WTC11 (cell line): Measurements from ENCODE around the gene LOXL1. TPM values are rescaled to one million over a fixed set of nuclear protein-coding genes. Genes with fewer than 3 reads are reported as not detected.
A peak's percentile ranks its signal among the peaks of the same experiment; 100 is the strongest.

Source experiments
- CREB1 ChIP-seq: sonication (generic); formaldehyde crosslinking; IDR thresholded peaks from 2 replicates; pipeline ENCODE4 v1.8.0; 2023; ENCODE audit warnings: mild to moderate bottlenecking, missing genetic modification reagents
- CREM ChIP-seq: sonication (generic); formaldehyde crosslinking; IDR thresholded peaks from 2 replicates; pipeline ENCODE4 v1.8.1; 2022; ENCODE audit warnings: mild to moderate bottlenecking, missing genetic modification reagents, moderate library complexity
- E2F4 ChIP-seq: sonication (generic); formaldehyde crosslinking; IDR thresholded peaks from 2 replicates; pipeline ENCODE4 v1.8.1; 2022; ENCODE audit warnings: low read depth, mild to moderate bottlenecking, moderate library complexity, missing genetic modification reagents, borderline replicate concordance
- ELF4 ChIP-seq: sonication (generic); formaldehyde crosslinking; IDR thresholded peaks from 2 replicates; pipeline ENCODE4 v1.8.1; 2022; ENCODE audit warnings: low read depth, mild to moderate bottlenecking, moderate library complexity, missing genetic modification reagents
- EMX1 ChIP-seq: fragments of 250-450 bp; sonication (Bioruptor Pico); IDR thresholded peaks from 2 replicates; pipeline ENCODE4 v1.8.0; 2021; ENCODE audit warnings: mild to moderate bottlenecking
- ESRRA ChIP-seq: sonication (generic); formaldehyde crosslinking; IDR thresholded peaks from 2 replicates; pipeline ENCODE4 v1.8.1; 2022; ENCODE audit warnings: mild to moderate bottlenecking, missing genetic modification reagents, borderline replicate concordance
- ETV6 ChIP-seq: sonication (generic); formaldehyde crosslinking; IDR thresholded peaks from 2 replicates; pipeline ENCODE4 v1.8.1; 2022; ENCODE audit warnings: mild to moderate bottlenecking, missing genetic modification reagents
- FOXK1 ChIP-seq: sonication (generic); formaldehyde crosslinking; IDR thresholded peaks from 2 replicates; pipeline ENCODE4 v1.8.0; 2022; ENCODE audit warnings: mild to moderate bottlenecking, moderate library complexity, missing genetic modification reagents
- GABPB1 ChIP-seq: sonication (generic); formaldehyde crosslinking; IDR thresholded peaks from 2 replicates; pipeline ENCODE4 v1.8.1; 2023; ENCODE audit warnings: mild to moderate bottlenecking, missing genetic modification reagents
- GTF2I ChIP-seq: fragments of 250-450 bp; sonication (Bioruptor Pico); conservative IDR thresholded peaks from 2 replicates; pipeline ENCODE4 v1.4.0; 2021; ENCODE audit warnings: mild to moderate bottlenecking
- IRF1 ChIP-seq: sonication (generic); formaldehyde crosslinking; IDR thresholded peaks from 2 replicates; pipeline ENCODE4 v1.8.0; 2023; ENCODE audit warnings: missing genetic modification reagents
- IRF2 ChIP-seq: sonication (generic); formaldehyde crosslinking; IDR thresholded peaks from 2 replicates; pipeline ENCODE4 v1.8.0; 2022; ENCODE audit warnings: low read depth, missing genetic modification reagents, borderline replicate concordance
- NFYB ChIP-seq: sonication (generic); formaldehyde crosslinking; conservative IDR thresholded peaks from 2 replicates; pipeline ENCODE4 v1.8.0; 2022; ENCODE audit warnings: low read depth, missing genetic modification reagents
- NR1H2 ChIP-seq: sonication (generic); formaldehyde crosslinking; IDR thresholded peaks from 2 replicates; pipeline ENCODE4 v1.9.0; 2021; ENCODE audit warnings: mild to moderate bottlenecking, moderate library complexity, missing genetic modification reagents
- NR2C2 ChIP-seq: sonication (generic); formaldehyde crosslinking; IDR thresholded peaks from 2 replicates; pipeline ENCODE4 v1.8.0; 2022; ENCODE audit warnings: mild to moderate bottlenecking, missing genetic modification reagents
- RELA ChIP-seq: sonication (generic); formaldehyde crosslinking; IDR thresholded peaks from 2 replicates; pipeline ENCODE4 v1.8.1; 2022; ENCODE audit warnings: missing genetic modification reagents, mild to moderate bottlenecking, borderline replicate concordance
- RORB ChIP-seq: fragments of 250-450 bp; sonication (Bioruptor Pico); IDR thresholded peaks from 2 replicates; pipeline ENCODE4 v1.9.0; 2021; ENCODE audit warnings: mild to moderate bottlenecking
- SMAD4 ChIP-seq: sonication (generic); formaldehyde crosslinking; IDR thresholded peaks from 2 replicates; pipeline ENCODE4 v1.8.0; 2022; ENCODE audit warnings: mild to moderate bottlenecking, missing genetic modification reagents
- TCF7 ChIP-seq: sonication (generic); formaldehyde crosslinking; IDR thresholded peaks from 2 replicates; pipeline ENCODE4 v1.8.0; 2022; ENCODE audit warnings: mild to moderate bottlenecking, low read depth, missing genetic modification reagents, moderate library complexity
- TP53 ChIP-seq: sonication (generic); formaldehyde crosslinking; IDR thresholded peaks from 2 replicates; pipeline ENCODE4 v1.8.1; 2023; ENCODE audit warnings: mild to moderate bottlenecking, missing genetic modification reagents
- ZNF219 ChIP-seq: sonication (generic); formaldehyde crosslinking; IDR thresholded peaks from 2 replicates; pipeline ENCODE4 v1.8.0; 2023; ENCODE audit warnings: missing genetic modification reagents, mild to moderate bottlenecking, borderline replicate concordance
- ZNF263 ChIP-seq: sonication (generic); formaldehyde crosslinking; IDR thresholded peaks from 2 replicates; pipeline ENCODE4 v1.8.1; 2022; ENCODE audit warnings: low read depth, mild to moderate bottlenecking, moderate library complexity, missing genetic modification reagents
- ZNF396 ChIP-seq: fragments of 250-450 bp; sonication (Bioruptor Pico); IDR thresholded peaks from 2 replicates; pipeline ENCODE4 v1.8.0; 2021; ENCODE audit warnings: mild to moderate bottlenecking, moderate library complexity, borderline replicate concordance
- ZNF416 ChIP-seq: fragments of 250-450 bp; sonication (Bioruptor Pico); IDR thresholded peaks from 2 replicates; pipeline ENCODE4 v1.9.0; 2021; ENCODE audit warnings: mild to moderate bottlenecking, inconsistent platforms
- ZNF423 ChIP-seq: fragments of 250-450 bp; sonication (Bioruptor Pico); IDR thresholded peaks from 2 replicates; pipeline ENCODE4 v2.1.2; 2022; ENCODE audit warnings: mild to moderate bottlenecking, moderate library complexity
- ZNF425 ChIP-seq: fragments of 250-450 bp; sonication (Bioruptor Pico); conservative IDR thresholded peaks from 2 replicates; pipeline ENCODE4 v1.9.0; 2021; ENCODE audit warnings: mild to moderate bottlenecking
- total RNA-seq: library from RNA; stranded (reverse); gene quantifications from 3 replicates; pipeline ENCODE4 v1.2.3, GENCODE V29; 2021
- TF ChIP-seq, protein P1 (sequence below): fragments of 250-450 bp; sonication (Bioruptor Pico); IDR thresholded peaks from 2 replicates; pipeline ENCODE4 v1.9.0; 2021; ENCODE audit warnings: moderate library complexity, mild to moderate bottlenecking, inconsistent platforms, borderline replicate concordance
- TF ChIP-seq, protein P2 (sequence below): sonication (generic); formaldehyde crosslinking; conservative IDR thresholded peaks from 2 replicates; pipeline ENCODE4 v1.8.1; 2022; ENCODE audit warnings: mild to moderate bottlenecking, missing genetic modification reagents
- TF ChIP-seq, protein P3 (sequence below): fragments of 250-450 bp; sonication (Bioruptor Pico); IDR thresholded peaks from 2 replicates; pipeline ENCODE4 v2.1.2; 2022; ENCODE audit warnings: mild to moderate bottlenecking, moderate library complexity
- TF ChIP-seq, protein P4 (sequence below): sonication (generic); formaldehyde crosslinking; IDR thresholded peaks from 2 replicates; pipeline ENCODE4 v1.8.1; 2023; ENCODE audit warnings: mild to moderate bottlenecking, missing genetic modification reagents, moderate library complexity
- TF ChIP-seq, protein P5 (sequence below): sonication (generic); formaldehyde crosslinking; IDR thresholded peaks from 2 replicates; pipeline ENCODE4 v1.8.1; 2022; ENCODE audit warnings: low read depth, missing genetic modification reagents, borderline replicate concordance

Gene LOXL1
- total RNA-seq, 1 experiment from 2014 or later, result 10.6 TPM

DNA sequence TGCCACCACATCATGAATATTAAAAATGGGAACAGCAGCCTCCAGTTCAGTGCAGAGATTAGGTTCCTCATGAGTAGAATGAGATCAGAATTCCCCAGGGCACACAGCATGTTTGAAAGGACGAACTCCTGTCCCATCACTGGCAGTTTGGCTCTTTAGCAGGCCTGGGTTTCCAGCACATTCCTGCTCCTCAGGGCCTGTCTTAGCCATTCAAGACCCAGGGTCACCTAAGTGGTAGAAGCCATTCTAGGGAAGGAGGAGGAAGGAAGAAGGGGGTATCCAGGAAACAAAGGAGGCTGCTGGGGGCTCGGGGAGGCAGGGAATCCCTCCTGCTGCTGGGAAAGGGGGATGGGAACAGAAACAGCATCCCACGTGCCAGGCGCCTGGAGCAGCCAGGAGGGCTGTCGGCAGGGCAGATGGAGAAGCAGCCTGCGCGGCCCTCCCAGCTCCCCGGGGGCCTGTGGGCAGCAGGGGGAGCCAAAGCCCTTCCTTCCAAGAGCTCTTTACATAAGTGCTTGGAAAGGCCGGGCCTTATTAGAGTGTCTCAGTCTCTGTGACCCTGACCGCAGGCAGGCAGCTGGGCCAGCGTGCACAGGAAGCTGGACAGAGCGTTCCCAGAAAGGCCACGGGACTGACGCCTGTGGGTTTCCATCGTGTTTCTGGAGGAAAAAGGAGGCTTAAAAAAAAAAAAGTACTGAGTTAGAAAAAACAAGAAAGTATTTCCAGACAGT is 24.7 kb downstream of the LOXL1 start (continued):
- TF ChIP-seq, protein P1, sequence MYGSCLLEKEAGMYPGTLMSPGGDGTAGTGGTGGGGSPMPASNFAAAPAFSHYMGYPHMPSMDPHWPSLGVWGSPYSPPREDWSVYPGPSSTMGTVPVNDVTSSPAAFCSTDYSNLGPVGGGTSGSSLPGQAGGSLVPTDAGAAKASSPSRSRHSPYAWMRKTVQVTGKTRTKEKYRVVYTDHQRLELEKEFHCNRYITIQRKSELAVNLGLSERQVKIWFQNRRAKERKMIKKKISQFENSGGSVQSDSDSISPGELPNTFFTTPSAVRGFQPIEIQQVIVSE, result no peak
- TF ChIP-seq EMX1 (CRISPR knock-in tag) (no peak), ZNF219 (CRISPR knock-in tag) (no peak), TP53 (CRISPR knock-in tag) (no peak), NFYB (CRISPR knock-in tag) (no peak), CREB1 (CRISPR knock-in tag) (no peak), RELA (no peak), TCF7 (CRISPR knock-in tag) (no peak), SMAD4 (CRISPR knock-in tag) (no peak), ETV6 (CRISPR knock-in tag) (peak; percentile 91), ZNF396 (CRISPR knock-in tag) (no peak), IRF1 (CRISPR knock-in tag) (0 out of 2 replicates have a peak, but pooled peaks have one; percentile 37), FOXK1 (CRISPR knock-in tag) (peak; percentile 40; the same call in 1 of the 2 replicates), GTF2I (CRISPR knock-in tag) (no peak), RORB (CRISPR knock-in tag) (no peak), IRF2 (CRISPR knock-in tag) (no peak), ELF4 (no peak), ZNF263 (CRISPR knock-in tag) (no peak), ZNF423 (CRISPR knock-in tag) (peak; percentile 51; the same call in 1 of the 2 replicates), GABPB1 (CRISPR knock-in tag) (no peak), E2F4 (CRISPR knock-in tag) (no peak), ESRRA (CRISPR knock-in tag) (no peak), CREM (CRISPR knock-in tag) (no peak), NR1H2 (CRISPR knock-in tag) (no peak), ZNF425 (CRISPR knock-in tag) (no peak), NR2C2 (CRISPR knock-in tag) (no peak), ZNF416 (CRISPR knock-in tag) (no peak)
- TF ChIP-seq, protein P2, sequence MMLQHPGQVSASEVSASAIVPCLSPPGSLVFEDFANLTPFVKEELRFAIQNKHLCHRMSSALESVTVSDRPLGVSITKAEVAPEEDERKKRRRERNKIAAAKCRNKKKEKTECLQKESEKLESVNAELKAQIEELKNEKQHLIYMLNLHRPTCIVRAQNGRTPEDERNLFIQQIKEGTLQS (CRISPR knock-in tag), result no peak
- TF ChIP-seq, protein P3, sequence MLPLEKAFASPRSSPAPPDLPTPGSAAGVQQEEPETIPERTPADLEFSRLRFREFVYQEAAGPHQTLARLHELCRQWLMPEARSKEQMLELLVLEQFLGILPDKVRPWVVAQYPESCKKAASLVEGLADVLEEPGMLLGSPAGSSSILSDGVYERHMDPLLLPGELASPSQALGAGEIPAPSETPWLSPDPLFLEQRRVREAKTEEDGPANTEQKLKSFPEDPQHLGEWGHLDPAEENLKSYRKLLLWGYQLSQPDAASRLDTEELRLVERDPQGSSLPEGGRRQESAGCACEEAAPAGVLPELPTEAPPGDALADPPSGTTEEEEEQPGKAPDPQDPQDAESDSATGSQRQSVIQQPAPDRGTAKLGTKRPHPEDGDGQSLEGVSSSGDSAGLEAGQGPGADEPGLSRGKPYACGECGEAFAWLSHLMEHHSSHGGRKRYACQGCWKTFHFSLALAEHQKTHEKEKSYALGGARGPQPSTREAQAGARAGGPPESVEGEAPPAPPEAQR (CRISPR knock-in tag), result no peak
- TF ChIP-seq, protein P4, sequence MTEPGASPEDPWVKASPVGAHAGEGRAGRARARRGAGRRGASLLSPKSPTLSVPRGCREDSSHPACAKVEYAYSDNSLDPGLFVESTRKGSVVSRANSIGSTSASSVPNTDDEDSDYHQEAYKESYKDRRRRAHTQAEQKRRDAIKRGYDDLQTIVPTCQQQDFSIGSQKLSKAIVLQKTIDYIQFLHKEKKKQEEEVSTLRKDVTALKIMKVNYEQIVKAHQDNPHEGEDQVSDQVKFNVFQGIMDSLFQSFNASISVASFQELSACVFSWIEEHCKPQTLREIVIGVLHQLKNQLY (CRISPR knock-in tag), result no peak
- TF ChIP-seq, protein P5, sequence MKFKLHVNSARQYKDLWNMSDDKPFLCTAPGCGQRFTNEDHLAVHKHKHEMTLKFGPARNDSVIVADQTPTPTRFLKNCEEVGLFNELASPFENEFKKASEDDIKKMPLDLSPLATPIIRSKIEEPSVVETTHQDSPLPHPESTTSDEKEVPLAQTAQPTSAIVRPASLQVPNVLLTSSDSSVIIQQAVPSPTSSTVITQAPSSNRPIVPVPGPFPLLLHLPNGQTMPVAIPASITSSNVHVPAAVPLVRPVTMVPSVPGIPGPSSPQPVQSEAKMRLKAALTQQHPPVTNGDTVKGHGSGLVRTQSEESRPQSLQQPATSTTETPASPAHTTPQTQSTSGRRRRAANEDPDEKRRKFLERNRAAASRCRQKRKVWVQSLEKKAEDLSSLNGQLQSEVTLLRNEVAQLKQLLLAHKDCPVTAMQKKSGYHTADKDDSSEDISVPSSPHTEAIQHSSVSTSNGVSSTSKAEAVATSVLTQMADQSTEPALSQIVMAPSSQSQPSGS, result no peak
